ENCODE data around the gene SNCAIP.
"Not testable (repeated sequence)": the region's sequence is repeated elsewhere in the genome, so short reads cannot be mapped to it uniquely, and the experiment has no call there.

SNCAIP gene

DNA sequence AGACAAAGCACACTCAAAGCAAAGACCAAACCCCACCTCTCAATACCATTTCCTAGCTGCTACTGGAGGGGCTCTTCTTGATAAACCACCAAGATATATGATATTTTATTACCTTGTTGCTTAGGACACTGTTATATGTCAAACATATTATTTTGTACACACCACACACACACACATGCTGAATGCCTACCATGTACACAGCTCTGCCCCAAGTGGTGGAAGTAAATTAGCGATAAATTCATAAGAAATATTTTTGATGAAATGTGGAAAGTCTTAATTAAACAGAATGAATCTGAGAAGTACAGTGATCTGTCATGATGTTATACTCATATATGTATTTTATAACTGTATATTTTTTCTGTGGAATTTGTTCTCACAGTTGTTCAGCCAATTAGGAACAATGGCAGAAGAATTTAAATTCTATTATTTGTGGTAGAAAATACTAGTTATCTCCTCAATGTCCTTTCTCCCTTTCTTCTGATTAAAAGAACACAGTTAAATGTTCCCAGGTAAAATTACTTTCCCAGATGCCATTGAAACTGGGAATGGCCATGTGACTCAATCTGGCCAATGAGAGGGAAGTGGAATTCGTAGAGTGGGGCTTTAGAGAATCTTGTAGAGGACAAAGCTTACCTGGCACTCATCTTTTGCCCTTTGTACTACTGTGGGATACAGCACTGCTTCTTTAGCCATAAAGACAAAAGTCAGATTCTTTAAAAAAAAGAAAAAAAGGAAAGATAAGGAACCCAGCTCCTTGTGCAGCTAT lies 156.5 kb downstream of the SNCAIP start:
- no peak for DNase-seq (ENCODE audit: low read depth)

DNA sequence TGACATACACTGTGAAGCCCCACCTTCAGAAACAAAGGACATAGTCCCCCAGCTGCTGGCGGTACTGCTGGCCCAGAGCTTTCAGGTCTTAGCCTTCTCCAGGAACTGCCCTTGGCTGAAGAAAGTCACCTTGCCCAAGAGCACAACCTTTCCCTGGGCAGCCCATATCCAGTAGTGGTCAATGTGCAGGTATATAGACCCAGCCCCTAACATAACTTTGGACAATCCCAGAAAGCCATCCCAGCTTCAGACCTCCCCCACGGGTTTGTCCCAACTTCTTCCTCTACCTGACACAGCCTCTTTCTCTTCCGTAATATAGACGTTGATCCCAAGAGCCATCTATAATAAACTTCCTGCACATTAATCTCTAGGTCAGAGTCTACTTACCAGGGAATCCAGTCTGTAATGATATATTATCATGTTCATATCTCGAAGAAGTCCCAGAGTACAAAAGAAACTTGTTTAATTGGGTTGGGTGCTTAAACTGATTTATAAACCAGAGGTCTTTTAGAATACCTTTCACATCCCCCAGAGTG lies 157.4 kb downstream of the SNCAIP start:
- DNase-seq (ENCODE audit: low read depth): no peak

DNA sequence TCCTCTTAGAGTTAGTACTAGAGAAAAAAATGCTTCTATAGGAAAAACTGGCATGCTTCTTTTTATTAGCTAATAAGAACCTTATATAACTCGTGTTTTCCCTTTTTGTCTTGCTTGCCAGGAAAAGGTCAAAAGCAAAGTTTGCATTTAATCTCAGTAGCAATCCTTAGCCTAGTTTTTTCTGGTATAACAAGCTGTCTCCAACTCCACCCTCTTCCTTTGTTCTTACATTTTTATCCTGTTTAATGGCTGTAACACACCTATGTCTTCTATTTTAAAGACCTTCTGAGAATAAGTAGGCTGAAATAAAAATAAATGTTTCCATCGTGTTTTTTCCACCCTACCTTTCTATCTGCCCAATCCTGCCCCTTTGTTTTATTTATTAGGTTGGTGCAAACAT lies 158.3 kb downstream of the SNCAIP start:
- DNase-seq (ENCODE audit: low read depth): no peak

DNA sequence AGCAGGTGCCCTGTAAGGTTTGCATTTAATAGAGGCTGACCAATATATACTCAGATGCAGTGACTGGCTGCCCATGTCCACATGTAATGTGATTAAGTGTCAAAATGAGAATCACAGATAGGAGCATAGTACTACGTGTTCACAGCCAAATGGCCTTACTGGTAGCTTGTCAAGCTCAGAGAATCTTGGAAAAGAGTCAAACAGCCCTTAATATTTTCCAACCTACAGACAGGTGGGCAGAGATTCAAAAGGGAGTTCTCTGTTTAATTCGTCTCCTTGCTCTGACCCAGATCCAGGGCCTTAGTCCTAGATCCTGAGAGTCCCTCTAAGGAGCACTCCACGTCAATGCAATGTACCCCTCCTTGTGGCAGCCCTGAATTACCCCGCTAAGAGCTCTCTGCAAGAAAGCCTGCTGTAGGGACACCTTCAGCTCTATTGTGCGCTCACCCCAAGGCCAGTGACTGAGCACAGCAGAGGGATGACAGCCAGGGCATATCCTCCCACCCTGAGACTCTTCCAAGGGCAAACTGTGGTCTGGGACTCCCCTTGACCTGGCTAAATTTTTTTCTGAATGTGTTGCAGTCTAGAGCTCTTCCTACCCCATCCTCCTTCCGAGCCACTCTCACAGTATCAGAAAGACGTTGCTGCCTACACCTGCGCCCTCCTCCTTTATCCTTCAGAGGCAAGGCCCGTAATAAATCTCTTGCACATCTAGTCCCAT lies 159.2 kb downstream of the SNCAIP start:
- DNase-seq (ENCODE audit: low read depth): no peak

DNA sequence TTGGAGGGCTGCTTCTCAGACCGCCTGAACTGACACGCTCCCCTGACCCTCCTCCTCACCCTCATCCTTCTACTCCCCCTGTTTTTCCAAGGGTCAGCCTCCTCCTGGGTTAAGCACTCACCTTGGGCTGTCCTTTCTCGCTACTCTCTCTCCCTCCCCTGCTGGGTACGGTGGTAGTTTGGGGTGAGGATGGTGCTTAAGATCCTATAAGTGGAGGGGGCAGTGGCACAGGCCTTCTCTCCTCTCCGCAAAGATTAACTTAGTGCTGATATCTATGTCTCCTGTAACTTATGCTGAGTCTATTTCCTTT lies 159.7 kb downstream of the SNCAIP start:
- no peak for DNase-seq (ENCODE audit: low read depth)

DNA sequence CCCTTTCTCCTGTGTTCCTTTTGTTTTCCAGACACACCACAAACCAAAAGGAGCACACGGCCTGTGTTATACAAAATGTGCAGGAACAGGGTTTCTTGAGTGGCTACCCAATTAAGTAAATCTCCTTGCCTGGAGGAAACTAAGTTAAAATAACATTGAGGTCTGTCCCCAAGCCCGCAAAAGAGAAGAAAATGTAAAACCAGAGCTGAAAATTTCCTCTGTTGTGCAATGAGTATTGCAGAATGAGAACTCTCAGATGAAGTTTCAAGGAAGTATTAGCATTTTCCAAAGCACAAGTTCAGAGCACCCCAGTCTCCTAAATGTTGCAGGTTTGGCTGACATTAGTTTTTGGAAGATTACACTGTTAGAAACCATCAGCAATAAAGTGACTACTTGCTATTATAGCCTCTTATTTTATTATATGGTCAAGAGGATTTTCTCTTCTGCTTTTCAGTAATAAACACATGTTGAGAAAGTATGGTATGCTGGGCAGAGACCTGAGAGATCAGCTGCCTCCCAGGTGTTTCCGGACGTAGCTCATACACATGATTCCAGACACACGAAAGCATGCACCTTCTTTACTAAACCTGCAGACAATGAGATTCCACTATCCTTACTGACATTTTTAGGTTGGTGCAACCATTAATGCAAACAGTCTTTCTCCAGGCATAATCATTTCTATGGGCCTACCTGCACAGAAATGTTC lies 161.3 kb downstream of the SNCAIP start:
- DNase-seq (ENCODE audit: low read depth): no peak

DNA sequence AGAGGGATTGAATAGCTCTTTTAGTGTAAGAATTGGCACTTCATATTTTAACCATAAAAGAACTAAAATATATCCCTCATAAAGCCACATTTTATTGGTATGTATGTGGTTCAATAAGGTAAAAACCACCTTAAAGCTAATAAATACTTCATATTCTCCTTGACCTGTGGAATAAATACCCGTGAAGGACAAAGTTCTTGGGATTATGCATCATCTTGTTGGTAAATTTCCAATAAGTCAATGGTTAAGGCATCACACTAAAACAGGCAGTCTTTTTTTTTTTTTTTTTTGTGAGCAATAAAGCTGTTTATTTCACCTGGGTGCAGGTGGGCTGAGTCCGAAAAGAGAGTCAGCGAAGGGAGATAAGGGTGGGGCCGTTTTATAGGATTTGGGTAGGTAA lies 161.9 kb downstream of the SNCAIP start:
- no peak for DNase-seq (ENCODE audit: low read depth)

DNA sequence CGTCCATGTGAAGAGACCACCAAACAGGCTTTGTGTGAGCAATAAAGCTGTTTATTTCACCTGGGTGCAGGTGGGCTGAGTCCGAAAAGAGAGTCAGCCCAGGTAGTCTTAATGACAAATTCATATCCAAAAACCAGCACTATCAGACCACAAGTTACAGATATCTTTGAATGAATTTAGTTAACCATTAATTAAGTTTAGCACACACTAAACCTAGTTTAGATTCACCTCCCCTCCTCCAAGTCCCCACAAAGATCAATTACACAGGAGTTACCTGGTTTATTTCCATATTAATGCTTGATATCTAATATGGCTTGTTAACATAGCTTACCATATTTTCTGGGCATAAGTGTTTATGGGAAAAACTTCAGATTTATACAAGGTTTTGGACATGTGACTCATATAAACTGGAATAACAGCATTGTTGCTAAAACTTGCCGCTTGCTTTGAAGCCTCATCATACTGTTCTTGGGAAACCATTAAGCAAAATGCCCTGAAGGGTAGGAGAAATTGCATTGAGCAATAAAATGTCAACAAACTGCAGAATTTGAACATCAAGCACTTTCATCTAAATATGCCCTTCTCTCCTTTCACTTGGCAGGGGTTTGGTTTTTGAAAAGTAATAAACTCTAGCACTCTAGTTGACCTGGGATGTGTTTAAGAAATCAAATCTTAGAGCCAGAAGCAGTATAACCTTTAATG lies 166.9 kb downstream of the SNCAIP start:
- DNase-seq (ENCODE audit: low read depth): no peak

DNA sequence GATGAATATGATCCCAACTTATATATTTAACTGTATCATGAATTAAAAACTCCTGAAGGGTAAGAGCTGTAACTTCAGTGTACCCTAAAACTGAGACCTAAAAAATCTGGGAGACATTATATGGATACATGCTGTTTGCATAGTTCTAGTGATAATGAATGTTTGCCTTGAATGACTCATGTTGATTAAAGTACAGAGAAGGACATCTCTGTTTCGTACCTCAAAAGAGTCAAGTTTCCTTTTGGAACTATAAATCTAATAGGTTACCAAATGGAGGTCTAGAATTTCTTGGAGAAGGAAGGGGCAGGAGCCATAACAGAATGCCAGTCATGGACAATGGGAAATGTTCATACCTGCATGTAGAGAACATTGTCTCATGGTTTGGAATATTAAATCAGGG lies 168.1 kb downstream of the SNCAIP start:
- DNase-seq (ENCODE audit: low read depth): no peak

DNA sequence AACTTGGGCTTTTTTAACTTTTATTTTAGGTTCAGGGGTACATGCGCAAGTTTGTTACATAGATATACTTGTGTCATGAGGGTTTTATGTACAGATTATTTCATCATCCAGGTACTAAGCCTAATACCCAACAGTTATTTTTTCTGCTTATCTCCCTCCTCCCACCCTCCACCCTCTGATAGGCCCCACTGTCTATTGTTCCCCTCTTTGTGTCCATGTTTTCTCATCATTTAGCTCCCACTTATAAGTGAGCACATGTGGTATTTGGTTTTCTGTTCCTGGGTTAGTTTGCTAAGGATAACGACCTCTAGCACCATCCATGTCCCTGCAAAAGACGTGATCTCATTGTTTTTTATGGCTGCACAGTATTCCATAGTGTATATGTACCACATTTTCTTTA lies 172.1 kb downstream of the SNCAIP start:
- no peak for DNase-seq (ENCODE audit: low read depth)

DNA sequence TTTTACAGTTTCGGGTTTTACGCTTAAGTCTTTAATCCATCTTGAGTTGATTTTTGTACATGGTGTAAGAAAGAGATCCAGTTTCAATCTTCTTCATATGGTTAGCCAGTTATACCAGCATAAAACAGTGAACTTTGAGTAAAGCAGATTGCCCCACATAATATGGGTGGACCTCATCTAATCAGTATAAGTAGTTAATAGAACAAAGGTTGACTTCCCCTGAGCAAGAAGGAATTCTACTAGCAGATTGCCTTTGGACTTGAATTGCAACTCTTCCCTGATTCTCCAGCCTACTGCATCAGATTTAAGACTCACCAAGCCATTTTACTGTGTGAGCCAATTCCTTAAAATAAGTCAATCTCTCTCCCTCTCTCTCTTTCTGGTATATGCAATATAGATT lies 173.2 kb downstream of the SNCAIP start:
- DNase-seq (ENCODE audit: low read depth): no peak

DNA sequence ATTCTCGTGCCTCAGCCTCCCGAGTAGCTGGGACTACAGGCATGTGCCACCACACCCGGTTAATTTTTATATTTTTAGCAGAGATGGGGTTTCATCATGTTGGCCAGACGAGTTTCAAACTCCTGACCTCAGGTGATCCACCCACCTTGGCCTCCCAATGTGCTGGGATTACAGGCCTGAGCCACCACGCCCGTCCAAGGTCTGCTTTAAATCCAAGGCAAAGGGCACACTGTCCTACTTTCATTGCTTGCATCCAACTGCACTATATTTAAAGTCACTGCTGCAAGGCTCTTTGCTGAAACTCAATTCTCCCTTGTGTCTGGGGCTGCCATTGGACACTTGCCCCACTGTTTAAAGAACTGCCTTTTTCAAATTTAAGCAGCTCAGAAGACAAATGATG lies 174.6 kb downstream of the SNCAIP start:
- not testable (repeated sequence) for DNase-seq (ENCODE audit: low read depth)

DNA sequence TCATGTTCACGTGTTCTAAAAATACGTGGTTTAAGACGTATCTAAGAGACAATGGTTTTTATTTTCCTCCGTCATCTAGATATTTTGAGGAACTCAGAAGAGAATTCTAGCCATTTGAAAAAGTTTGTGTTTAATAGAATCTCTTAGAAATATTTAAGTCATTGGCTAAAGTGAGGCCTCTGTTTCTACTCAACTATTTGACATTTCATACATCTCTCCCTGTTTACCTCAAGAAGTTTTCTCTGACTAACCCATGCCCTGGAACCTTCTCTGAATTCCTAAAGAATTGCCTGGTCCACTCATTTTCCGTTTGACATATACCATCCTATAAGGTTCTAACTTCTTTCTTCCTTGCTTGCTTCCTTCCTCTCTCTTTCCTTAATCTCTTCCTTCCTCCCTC lies 178.7 kb downstream of the SNCAIP start:
- no peak for DNase-seq (ENCODE audit: low read depth)

DNA sequence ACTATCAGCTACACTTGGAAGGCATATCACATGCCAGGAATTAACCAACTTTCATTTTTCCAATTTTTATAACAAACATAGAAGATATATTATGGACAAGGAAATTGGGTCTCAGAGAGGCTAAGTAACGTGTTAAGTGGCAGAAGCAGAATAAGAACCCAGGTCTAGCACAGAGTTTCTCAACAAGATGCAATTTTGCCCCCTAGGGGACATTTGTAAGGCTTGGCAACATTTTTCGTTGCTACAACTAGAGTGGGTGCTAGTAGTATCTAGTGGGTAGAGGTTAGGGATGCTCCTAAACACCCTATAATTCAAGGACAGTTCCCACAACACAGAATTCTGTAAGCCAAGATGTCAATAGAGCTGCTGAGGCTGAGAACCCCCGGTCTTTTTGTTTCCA lies 180.6 kb downstream of the SNCAIP start:
- no peak for DNase-seq (ENCODE audit: low read depth)

DNA sequence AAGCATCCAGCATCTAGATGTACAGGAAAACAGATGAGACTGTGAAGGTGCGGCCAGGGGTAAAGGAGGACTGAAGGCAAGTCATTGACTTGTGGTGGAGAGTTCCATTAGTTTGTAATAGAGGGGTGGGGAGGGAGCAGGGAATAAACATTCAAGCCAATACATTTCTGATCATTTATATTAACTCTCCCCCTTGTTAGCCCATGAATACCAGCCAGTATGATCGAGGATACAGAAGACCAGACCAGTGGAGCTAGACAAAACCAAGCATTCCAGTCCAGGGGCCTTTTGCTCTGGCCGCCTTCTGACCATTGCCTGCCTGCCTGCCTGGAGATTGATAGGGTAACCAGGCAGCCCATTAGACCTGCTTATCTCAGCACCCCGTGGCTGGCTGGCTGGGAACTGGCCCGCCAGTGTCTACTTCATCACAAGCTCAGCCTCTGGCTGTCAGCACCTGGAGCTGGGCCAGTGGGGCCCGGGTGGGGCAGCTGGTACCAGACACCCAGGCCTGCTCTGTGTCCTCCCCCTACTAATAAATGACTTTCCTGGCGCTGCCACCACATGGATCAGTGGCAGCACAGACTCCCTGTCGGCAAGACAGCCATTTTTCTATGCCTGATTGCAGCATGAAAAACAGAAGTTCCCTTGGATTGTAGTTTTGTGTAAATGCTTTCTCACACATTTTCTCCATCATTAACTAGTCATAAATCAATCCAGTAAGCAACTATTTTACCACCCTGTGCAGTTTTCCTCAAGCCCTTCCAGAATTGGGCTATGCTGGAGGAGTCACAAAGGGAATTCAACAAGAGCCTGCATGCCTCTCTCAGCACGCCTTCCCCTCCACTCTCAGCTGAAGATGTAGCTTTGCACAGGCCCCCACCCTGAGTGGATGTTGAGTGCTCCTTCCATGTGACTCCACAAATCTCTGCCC lies 181.3 kb downstream of the SNCAIP start:
- no peak for DNase-seq (ENCODE audit: low read depth)

DNA sequence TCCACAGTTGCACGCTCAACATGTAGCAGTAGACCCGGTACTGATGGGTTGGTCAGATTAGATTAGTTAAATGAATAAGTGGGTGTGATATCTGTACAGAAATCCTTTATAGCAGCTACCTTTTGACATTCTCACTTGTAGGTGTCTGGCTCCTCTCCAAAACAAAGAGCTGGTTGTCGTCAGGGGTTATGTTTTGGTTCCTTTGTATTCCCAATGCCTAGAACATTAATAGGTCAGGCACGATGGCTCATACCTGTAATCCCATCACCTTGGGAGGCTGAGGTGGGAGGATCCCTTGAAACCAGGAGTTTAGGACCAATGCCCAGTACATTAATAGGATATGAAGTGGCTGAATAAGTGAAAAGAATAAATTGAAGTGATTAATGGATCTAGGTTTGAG lies 182.1 kb downstream of the SNCAIP start:
- no peak for DNase-seq (ENCODE audit: low read depth)

DNA sequence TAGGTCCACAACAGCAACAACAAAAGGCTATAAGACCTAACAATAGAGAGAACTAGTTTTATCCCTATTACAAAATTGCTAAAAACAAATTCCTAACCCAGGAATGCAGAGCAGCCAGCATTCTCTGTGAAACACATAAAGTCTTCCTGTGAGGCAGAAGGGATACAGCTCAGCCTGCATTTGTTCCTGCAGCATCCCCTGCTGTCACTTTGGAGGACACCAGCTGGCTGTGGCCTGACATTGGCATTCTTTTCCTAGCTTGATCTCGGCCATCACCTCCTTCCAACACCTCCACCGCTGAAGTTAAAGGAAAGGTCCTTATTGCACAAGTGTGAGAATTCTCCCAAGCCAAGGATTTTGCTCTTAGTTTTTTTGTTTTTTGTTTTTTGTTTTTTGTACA lies 186.1 kb downstream of the SNCAIP start:
- no peak for DNase-seq (ENCODE audit: low read depth)

DNA sequence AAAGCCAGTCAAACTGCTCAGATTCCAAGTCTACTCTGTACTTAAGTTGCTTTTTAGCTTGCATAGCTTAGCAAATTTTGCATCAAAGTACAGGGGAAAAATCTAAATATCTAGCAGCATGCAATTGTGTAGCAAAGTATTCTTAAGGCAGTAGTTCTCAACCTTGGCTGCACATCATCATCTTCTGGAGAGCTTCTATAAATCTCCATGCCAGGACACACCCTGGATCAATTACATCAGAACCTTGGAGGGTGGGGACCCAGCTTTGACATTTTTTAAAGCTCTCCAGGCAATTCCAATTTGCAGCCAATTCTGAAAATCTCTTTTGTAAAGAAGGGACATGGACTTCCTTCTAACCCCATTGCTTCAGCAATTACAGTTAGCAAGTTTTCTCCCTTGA lies 187.5 kb downstream of the SNCAIP start:
- DNase-seq (ENCODE audit: low read depth): no peak

DNA sequence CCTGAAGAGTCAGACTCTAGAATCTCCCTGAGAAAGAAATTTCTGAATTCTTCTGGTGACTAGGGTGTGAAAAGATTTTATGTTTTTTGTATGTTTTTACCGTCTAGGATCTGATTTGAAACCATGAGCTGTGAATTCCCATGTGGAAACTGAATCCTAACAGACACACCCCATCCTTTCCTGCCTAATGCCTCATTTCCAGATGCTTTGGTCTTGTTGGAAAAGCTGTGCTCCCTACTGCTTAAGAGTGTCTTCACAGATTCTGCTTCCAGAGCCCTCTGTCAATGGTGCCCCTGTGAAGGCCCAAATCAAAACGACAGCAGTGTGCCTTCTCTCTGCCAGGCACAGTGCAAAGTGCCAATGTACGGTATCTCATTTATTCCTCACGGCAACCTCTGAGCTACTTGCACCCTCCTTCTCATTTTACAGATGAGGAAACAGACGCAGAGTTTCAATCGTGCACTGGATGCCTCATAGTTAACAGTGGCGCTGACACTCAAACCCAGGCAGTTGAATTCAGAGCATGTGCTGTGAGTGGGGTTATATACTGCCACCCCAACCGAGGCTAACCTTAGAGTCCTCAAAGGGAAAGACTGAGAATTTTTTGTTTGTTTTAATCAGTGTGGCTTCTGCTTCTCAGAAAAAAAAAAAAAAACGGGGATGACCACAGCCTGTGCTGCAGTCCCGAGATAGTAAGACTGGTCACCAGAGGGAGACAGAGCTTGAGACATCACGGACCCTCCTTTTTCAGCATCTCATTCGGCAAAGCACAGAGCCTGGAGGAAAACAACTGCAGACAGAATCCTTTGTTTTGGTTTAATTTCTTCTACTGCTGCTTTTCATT lies 188.4 kb downstream of the SNCAIP start:
- DNase-seq (ENCODE audit: low read depth): no peak

DNA sequence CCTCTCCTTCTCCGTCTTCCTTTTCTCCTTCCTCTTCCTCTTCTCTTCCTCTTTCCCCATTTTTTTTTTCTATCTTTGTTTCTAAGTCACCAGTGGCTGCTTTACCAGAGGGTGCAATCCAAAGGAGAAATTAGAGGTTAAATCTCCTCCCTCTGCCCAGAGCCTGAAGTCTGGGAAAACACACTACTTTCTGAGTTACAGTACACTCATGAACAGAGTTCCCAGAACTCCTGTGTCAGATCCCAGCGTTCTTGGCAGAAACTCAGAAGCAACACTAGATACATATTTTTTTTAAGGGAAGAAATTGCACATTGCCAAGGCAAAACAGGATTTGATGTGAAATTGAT lies 189.0 kb downstream of the SNCAIP start:
- no peak for DNase-seq (ENCODE audit: low read depth)

DNA sequence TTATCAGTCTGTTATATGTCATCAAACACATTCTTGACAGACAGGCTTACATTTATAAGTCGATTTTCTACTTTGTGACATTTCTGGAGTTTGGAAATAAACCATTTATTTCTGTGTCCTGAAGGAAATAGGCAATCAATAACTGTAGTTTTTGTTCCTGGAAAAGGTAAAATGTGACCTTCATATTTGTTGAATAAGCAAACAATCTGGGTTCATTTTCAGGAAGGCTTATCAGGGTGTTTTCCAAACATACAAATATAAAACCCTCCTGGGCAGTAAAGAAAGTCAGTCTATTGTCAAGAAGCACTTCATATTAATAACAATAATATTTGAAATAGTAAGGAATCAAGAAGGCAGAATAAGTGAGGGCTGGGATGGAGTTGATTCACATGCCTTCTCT lies 195.0 kb downstream of the SNCAIP start:
- DNase-seq (ENCODE audit: low read depth): no peak

Measured in CMK (cell line).